GM21526 (cell line): ENCODE data around the gene TMEM88.

Experiments used
- ATAC-seq: cut with Tn5 transposase; IDR thresholded peaks from one replicate; pipeline ENCODE4 v1.9.1; 2021; ENCODE audit warnings: moderate library complexity; ENCODE audit not compliant: unreplicated experiment, low FRiP score

TMEM88 gene

DNA sequence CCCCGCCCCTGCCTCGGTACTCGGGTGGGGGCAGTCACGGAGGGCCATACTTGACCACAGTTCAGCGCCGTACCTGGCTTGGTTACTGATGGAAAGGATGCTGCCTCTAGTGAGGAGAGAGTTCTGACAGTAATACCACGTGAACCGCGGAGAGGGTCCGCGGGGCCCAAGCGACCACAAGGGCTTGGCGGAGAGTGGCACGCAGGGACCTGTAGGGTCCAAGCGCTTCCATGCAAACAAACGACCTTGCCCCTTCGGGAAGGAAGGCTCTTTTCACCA lies 11.7 kb upstream of the TMEM88 start:
- ATAC-seq: no peak

DNA sequence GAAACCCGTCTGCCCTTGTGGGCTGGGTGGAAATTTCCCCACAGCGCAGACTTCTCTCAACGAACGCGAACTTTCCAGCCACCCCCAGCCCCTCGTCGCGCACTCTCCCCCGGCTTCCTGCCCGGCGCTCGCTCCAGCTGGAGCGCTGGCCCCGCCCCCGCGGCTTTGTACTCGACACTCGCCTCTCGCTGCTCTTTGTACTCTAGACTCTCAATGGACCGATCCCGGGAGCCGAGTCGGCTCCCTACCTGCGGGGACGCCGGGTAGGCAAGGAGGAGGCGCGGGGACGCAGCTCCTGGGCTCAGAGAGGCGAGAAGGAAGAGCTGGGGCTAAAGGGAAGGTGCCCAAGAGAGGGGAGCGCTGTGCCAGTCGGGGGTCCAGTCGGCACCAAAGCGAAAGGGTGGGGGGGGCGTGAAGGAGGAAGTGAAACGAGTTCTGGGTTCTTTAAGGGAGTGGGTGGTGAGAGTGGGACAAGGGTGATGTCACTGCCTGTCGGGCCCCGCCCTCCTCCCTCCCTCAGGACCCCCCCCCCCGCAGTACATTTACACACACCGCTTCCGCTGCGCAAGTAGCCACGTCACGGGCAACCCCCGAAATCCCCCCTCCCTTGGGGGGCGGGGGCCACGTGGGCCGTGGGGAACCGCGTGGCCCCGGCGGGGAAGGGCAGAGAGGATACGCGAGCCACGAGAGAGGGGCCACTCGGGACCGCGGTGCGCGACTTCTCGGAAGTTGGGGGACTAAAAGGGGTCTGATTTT lies 11.2 kb upstream of the TMEM88 start:
- peak; percentile 26 for ATAC-seq

DNA sequence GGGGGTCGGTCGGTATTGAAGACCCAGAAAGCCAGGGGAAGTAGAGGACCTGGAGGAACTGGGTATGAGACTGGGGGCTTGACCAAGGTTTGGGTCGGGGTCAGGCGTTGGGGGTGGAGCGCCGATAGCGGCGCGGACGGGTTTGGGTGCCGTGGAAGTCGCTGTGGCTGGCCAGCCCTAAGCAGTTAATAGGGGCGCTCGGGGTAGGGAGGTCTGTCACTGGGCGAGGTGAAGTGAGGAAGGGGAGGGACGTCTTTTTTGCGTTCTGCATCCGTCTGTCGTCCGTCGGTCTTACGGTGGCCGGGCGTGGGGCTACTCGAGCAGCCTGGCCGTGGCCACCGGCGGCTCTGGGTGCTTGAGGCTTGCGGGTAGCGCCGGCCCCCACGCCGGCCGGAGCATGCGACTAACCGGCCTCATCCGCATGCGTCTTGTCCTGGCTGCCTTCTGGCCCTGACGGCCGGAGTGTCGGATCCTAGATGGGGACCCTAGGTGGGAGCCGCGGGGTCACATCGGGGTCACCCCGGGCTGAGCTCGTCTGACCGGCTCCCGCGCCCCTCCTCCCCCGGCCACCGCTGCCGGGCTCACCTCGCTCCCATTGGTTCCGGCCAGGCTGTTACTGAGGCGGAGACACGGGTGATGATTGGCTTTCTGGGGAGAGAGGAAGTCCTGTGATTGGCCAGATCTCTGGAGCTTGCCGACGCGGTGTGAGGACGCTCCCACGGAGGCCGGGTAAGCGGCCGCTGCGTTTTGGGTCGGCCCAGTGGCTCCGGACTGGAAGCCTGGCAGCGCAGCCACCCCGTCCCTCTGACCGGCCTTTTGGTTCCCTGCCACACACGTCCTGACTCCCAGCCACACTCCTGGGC lies 10.3 kb upstream of the TMEM88 start:
- peak; percentile 36 for ATAC-seq

DNA sequence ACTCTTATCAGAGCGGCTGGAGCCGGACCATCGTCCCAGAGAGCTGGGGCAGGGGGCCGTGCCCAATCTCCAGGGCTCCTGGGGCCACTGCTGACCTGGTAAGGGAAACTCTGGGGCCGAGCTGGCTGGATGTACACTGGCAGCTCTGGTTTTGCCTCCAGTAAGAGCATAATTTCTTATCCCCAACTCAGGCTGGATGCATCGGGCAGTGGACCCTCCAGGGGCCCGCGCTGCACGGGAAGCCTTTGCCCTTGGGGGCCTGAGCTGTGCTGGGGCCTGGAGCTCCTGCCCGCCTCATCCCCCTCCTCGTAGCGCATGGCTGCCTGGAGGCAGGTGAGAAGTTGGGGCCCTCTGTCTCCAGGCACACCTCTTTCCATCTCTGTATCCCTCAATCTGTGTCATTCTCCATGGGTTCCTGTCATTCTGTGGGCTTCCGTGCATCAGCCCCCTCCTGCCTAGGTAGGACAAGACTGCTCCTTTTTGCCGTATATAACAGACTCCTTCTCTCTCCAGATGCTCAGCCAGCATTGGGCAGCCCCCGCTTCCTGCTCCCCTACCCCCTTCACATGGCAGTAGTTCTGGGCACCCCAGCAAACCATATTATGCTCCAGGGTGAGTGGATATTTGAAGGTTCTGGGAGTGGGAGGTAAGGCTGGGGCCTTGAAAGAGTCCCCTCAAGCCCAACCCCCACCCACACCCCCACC lies 9.4 kb upstream of the TMEM88 start:
- no peak for ATAC-seq

DNA sequence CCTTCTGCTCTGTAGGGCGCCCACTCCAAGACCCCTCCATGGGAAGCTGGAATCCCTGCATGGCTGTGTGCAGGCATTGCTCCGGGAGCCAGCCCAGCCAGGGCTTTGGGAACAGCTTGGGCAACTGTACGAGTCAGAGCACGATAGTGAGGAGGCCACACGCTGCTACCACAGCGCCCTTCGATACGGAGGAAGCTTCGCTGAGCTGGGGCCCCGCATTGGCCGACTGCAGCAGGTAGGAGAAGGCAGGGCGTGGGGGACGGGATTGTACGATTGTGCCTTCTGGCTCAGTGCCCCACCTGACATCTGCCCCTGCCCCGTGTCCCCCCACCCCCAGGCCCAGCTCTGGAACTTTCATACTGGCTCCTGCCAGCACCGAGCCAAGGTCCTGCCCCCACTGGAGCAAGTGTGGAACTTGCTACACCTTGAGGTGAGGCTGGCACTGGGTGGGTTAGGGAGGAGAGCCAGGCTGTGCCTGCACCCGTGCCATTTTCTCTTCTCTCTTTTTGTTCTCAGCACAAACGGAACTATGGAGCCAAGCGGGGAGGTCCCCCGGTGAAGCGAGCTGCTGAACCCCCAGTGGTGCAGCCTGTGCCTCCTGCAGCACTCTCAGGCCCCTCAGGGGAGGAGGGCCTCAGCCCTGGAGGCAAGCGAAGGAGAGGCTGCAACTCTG lies 8.7 kb upstream of the TMEM88 start:
- no peak for ATAC-seq

DNA sequence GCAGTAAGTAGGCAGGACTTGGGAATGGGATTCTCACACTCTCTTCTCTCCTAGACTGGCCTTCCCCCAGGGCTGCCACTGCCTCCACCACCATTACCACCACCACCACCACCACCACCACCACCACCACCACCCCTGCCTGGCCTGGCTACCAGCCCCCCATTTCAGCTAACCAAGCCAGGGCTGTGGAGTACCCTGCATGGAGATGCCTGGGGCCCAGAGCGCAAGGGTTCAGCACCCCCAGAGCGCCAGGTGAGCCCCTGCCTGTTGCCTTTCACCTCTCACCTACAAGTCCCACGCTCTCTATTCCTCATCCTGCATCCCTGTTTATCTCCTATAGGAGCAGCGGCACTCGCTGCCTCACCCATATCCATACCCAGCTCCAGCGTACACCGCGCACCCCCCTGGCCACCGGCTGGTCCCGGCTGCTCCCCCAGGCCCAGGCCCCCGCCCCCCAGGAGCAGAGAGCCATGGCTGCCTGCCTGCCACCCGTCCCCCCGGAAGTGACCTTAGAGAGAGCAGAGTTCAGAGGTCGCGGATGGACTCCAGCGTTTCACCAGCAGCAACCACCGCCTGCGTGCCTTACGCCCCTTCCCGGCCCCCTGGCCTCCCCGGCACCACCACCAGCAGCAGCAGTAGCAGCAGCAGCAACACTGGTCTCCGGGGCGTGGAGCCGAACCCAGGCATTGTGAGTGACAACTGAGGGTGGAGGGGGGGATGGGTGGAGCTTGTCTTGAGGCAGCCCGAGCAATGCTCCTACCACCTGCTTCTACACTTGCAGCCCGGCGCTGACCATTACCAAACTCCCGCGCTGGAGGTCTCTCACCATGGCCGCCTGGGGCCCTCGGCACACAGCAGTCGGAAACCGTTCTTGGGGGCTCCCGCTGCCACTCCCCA lies 7.9 kb upstream of the TMEM88 start:
- no peak for ATAC-seq

DNA sequence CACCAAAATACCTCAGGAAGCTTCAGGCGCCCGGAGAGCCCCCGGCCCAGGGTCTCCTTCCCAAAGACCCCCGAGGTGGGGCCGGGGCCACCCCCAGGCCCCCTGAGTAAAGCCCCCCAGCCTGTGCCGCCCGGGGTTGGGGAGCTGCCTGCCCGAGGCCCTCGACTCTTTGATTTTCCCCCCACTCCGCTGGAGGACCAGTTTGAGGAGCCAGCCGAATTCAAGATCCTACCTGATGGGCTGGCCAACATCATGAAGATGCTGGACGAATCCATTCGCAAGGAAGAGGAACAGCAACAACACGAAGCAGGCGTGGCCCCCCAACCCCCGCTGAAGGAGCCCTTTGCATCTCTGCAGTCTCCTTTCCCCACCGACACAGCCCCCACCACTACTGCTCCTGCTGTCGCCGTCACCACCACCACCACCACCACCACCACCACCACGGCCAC lies 6.7 kb upstream of the TMEM88 start:
- no peak for ATAC-seq

DNA sequence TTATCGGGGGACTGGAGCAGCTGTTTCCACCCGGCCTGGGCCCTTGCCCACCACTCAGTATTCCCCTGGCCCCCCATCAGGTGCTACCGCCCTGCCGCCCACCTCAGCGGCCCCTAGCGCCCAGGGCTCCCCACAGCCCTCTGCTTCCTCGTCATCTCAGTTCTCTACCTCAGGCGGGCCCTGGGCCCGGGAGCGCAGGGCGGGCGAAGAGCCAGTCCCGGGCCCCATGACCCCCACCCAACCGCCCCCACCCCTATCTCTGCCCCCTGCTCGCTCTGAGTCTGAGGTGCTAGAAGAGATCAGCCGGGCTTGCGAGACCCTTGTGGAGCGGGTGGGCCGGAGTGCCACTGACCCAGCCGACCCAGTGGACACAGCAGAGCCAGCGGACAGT lies 6.1 kb upstream of the TMEM88 start:
- no peak for ATAC-seq

DNA sequence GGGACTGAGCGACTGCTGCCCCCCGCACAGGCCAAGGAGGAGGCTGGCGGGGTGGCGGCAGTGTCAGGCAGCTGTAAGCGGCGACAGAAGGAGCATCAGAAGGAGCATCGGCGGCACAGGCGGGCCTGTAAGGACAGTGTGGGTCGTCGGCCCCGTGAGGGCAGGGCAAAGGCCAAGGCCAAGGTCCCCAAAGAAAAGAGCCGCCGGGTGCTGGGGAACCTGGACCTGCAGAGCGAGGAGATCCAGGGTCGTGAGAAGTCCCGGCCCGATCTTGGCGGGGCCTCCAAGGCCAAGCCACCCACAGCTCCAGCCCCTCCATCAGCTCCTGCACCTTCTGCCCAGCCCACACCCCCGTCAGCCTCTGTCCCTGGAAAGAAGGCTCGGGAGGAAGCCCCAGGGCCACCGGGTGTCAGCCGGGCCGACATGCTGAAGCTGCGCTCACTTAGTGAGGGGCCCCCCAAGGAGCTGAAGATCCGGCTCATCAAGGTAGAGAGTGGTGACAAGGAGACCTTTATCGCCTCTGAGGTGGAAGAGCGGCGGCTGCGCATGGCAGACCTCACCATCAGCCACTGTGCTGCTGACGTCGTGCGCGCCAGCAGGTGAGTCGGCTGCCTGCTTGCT lies 5.6 kb upstream of the TMEM88 start:
- no peak for ATAC-seq

DNA sequence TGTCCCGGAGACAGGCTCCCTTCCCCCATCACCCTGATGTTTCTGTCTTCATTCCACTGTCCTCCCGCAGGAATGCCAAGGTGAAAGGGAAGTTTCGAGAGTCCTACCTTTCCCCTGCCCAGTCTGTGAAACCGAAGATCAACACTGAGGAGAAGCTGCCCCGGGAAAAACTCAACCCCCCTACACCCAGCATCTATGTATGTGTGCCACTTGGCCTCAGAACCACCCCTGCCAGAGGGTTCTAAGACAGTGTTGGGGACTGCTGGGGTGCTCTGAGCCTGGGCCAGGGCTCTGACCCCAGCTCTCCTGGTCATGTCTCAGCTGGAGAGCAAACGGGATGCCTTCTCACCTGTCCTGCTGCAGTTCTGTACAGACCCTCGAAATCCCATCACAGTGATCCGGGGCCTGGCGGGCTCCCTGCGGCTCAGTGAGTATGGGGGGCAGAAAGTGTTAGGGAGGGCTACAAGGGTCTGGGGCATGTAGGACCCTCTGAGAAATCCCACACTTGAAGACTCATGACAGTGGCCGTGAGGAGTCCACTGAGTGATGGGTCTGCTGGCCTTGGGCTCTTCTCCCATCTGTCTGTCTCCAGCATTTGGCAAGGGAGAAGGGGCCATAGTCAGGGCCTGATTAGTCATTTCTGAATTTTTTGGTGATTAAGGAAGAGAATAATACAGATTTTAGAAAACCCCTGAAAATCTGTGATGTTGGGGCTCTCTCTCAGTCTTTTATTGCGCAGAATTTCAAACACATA lies 4.9 kb upstream of the TMEM88 start:
- ATAC-seq: no peak

DNA sequence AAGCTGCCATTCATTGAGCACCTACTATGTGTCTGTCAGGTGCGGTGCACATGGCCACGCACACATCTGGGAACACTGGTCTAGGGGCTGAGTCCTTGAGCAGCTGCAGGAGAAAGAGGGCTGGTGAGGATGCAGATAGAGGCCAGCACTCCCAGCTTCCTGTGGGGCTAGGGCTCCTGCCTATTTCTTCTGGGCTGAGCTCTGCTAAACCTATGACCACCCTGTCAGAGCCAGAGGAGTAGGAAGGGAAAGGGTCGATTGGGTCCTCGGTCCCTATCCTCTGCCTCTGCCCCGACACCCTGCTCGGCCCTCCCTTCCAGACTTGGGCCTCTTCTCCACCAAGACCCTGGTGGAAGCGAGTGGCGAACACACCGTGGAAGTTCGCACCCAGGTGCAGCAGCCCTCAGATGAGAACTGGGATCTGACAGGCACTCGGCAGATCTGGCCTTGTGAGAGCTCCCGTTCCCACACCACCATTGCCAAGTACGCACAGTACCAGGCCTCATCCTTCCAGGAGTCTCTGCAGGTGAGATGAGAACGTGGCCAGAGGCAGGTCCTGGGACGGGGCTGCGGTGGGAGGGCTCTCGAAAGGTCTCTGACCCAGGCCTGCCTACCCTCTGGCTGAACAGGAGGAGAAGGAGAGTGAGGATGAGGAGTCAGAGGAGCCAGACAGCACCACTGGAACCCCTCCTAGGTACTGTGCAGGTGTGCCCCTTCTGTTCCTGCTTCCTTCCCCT lies 4.0 kb upstream of the TMEM88 start:
- ATAC-seq: no peak

DNA sequence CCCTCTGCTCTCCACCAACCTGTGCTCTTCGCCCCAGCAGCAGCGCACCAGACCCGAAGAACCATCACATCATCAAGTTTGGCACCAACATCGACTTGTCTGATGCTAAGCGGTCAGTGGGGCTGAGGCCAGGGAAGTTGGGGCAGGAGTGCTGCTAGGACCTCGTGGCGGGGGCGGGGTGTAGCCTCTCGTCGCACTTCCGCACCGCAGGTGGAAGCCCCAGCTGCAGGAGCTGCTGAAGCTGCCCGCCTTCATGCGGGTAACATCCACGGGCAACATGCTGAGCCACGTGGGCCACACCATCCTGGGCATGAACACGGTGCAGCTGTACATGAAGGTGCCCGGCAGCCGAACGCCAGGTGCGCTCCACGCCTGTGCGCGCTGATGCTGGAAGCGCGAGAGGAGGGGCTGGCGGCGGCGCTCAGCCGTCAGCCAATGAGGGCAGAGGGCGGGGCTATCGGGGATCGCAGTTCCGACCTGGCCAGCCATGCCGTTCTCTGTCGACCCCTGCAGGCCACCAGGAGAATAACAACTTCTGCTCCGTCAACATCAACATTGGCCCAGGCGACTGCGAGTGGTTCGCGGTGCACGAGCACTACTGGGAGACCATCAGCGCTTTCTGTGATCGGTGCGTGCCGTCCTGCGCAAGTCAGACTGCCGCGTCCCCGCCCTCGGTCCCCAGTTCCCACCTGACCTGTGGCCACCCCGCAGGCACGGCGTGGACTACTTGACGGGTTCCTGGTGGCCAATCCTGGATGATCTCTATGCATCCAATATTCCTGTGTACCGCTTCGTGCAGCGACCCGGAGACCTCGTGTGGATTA lies 3.2 kb upstream of the TMEM88 start:
- peak; percentile 49 for ATAC-seq

DNA sequence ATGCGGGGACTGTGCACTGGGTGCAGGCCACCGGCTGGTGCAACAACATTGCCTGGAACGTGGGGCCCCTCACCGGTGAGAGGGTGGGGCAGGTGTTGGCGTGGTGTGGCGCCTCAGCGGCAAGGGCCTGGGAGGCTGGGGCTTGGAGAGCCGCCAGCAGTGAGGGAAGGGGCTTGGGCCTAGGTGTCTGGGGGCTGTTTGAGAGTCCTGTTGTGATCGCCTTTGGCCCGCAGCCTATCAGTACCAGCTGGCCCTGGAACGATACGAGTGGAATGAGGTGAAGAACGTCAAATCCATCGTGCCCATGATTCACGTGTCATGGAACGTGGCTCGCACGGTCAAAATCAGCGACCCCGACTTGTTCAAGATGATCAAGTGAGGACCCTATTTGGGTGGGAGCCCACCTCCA lies 2.6 kb upstream of the TMEM88 start:
- ATAC-seq: no peak

DNA sequence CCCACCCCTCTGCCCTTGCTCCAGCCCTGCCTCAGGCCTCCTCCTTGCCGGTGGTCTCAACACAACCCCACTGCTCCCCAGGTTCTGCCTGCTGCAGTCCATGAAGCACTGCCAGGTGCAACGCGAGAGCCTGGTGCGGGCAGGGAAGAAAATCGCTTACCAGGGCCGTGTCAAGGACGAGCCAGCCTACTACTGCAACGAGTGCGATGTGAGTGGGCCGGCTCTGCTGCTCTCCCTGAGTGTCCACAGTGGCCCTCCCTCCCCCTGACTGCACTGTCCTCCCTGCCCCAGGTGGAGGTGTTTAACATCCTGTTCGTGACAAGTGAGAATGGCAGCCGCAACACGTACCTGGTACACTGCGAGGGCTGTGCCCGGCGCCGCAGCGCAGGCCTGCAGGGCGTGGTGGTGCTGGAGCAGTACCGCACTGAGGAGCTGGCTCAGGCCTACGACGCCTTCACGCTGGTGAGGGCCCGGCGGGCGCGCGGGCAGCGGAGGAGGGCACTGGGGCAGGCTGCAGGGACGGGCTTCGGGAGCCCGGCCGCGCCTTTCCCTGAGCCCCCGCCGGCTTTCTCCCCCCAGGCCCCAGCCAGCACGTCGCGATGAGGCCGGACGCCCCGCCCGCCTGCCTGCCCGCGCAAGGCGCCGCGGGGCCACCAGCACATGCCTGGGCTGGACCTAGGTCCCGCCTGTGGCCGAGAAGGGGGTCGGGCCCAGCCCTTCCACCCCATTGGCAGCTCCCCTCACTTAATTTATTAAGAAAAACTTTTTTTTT lies 1.8 kb upstream of the TMEM88 start:
- ATAC-seq: no peak

DNA sequence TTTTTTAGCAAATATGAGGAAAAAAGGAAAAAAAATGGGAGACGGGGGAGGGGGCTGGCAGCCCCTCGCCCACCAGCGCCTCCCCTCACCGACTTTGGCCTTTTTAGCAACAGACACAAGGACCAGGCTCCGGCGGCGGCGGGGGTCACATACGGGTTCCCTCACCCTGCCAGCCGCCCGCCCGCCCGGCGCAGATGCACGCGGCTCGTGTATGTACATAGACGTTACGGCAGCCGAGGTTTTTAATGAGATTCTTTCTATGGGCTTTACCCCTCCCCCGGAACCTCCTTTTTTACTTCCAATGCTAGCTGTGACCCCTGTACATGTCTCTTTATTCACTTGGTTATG lies 1.2 kb upstream of the TMEM88 start:
- no peak for ATAC-seq

DNA sequence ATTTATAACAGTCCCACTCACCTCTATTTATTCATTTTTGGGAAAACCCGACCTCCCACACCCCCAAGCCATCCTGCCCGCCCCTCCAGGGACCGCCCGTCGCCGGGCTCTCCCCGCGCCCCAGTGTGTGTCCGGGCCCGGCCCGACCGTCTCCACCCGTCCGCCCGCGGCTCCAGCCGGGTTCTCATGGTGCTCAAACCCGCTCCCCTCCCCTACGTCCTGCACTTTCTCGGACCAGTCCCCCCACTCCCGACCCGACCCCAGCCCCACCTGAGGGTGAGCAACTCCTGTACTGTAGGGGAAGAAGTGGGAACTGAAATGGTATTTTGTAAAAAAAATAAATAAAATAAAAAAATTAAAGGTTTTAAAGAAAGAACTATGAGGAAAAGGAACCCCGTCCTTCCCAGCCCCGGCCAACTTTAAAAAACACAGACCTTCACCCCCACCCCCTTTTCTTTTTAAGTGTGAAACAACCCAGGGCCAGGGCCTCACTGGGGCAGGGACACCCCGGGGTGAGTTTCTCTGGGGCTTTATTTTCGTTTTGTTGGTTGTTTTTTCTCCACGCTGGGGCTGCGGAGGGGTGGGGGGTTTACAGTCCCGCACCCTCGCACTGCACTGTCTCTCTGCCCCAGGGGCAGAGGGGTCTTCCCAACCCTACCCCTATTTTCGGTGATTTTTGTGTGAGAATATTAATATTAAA lies 638 bp upstream of the TMEM88 start:
- no peak for ATAC-seq
